HEK293 (cell line): ENCODE data around the gene CALR3.

Experiments used
- MYNN ChIP-seq: fragments of 450-650 bp; formaldehyde crosslinking; IDR thresholded peaks from 2 replicates; pipeline ENCODE4 v1.5.1; 2016; ENCODE audit warnings: missing biosample characterization, missing genetic modification characterization, borderline replicate concordance
- TCF7L2 ChIP-seq: IDR thresholded peaks from 2 replicates; pipeline ENCODE4 v1.6.1; 2011; ENCODE audit warnings: low read depth, mild to moderate bottlenecking, inconsistent platforms, low read length, moderate library complexity, borderline replicate concordance
- ZBTB7A ChIP-seq: fragments of 450-650 bp; formaldehyde crosslinking; IDR thresholded peaks from 2 replicates; pipeline ENCODE4 v1.5.1; 2016; ENCODE audit warnings: low read depth, missing biosample characterization, missing genetic modification characterization
- TF ChIP-seq, protein P1 (sequence below): fragments of 450-650 bp; formaldehyde crosslinking; IDR thresholded peaks from 2 replicates; pipeline ENCODE4 v1.5.1; 2016; ENCODE audit warnings: missing biosample characterization, missing genetic modification characterization
- TF ChIP-seq, protein P2 (sequence below): fragments of 450-650 bp; formaldehyde crosslinking; IDR thresholded peaks from 2 replicates; pipeline ENCODE4 v1.5.1; 2016; ENCODE audit warnings: missing biosample characterization, missing genetic modification characterization
- TF ChIP-seq, protein P3 (sequence below): fragments of 450-650 bp; formaldehyde crosslinking; IDR thresholded peaks from 2 replicates; pipeline ENCODE4 v1.5.1; 2016; ENCODE audit warnings: missing biosample characterization, missing genetic modification characterization

DNA sequence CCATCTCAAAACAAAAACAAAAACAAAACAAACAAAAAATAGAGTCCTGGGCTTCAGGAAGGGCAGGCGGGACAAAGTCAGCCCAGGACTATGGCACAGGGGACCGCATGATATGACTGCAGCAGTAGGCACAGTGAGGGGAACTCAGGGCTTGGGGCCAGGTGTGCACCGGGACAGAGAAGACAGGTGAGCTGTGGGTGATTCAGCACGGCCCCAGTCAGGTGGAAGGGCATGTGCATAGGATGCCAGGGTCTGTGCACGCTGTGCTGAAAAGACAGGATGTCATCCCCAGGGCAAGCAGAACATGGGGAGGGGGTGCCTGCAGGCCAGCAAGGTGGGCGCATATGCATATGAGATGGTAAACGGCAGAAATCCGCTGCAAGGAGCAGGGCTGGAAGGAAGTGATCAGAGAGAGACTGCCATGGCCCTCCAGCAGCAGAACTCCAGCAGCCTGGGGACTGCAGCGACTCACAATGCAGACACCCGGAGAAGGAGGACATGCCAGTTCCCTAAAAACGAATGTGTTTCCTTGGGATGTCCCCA lies 39.2 kb downstream of the CALR3 start:
- TF ChIP-seq ZBTB7A (no peak), MYNN (tag by site-specific recombination) (no peak), TCF7L2 (no peak)
- TF ChIP-seq, protein P1, sequence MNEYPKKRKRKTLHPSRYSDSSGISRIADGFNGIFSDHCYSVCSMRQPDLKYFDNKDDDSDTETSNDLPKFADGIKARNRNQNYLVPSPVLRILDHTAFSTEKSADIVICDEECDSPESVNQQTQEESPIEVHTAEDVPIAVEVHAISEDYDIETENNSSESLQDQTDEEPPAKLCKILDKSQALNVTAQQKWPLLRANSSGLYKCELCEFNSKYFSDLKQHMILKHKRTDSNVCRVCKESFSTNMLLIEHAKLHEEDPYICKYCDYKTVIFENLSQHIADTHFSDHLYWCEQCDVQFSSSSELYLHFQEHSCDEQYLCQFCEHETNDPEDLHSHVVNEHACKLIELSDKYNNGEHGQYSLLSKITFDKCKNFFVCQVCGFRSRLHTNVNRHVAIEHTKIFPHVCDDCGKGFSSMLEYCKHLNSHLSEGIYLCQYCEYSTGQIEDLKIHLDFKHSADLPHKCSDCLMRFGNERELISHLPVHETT (tag by site-specific recombination), result no peak
- TF ChIP-seq, protein P2, sequence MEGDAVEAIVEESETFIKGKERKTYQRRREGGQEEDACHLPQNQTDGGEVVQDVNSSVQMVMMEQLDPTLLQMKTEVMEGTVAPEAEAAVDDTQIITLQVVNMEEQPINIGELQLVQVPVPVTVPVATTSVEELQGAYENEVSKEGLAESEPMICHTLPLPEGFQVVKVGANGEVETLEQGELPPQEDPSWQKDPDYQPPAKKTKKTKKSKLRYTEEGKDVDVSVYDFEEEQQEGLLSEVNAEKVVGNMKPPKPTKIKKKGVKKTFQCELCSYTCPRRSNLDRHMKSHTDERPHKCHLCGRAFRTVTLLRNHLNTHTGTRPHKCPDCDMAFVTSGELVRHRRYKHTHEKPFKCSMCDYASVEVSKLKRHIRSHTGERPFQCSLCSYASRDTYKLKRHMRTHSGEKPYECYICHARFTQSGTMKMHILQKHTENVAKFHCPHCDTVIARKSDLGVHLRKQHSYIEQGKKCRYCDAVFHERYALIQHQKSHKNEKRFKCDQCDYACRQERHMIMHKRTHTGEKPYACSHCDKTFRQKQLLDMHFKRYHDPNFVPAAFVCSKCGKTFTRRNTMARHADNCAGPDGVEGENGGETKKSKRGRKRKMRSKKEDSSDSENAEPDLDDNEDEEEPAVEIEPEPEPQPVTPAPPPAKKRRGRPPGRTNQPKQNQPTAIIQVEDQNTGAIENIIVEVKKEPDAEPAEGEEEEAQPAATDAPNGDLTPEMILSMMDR (tag by site-specific recombination), result no peak
- TF ChIP-seq, protein P3, sequence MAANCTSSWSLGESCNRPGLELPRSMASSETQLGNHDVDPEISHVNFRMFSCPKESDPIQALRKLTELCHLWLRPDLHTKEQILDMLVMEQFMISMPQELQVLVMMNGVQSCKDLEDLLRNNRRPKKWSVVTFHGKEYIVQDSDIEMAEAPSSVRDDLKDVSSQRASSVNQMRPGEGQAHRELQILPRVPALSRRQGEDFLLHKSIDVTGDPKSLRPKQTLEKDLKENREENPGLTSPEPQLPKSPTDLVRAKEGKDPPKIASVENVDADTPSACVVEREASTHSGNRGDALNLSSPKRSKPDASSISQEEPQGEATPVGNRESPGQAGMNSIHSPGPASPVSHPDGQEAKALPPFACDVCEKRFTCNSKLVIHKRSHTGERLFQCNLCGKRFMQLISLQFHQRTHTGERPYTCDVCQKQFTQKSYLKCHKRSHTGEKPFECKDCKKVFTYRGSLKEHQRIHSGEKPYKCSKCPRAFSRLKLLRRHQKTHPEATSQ, result no peak
